Measurements from ENCODE around the gene RIMS4.

DNA sequence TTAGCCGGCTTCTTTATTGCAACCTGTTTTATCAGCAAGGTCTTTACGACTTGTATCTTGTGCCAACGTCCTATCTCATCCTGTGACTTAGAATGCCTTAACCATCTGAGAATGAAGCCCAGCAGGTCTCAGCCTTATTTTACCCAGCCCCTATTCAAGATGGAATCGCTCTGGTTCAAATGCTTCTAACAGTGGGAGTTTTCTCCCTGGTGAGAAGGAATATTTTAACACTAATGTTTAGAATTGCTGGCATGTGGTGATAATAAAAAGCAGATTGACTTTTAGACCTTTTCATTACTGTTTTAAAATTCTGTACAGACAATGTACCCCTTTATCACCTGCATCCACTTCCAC lies 74.6 kb downstream of the RIMS4 start:
- no peak for TF ChIP-seq POLR2A (IDR thresholded peaks at IDR 0.05; ENCODE audit: low read length)
- TF ChIP-seq GATA1 (IDR thresholded peaks at IDR 0.05; ENCODE audit: low read depth, low read length) = no peak
